OCI-LY3 (cell line): ENCODE measurements around the gene GNB5.

Source experiments
- EZH2phosphoT487 ChIP-seq: fragments of 200-600 bp; shearing (Covaris generic); IDR thresholded peaks from 2 replicates; pipeline ENCODE4 v1.6.1; 2018; ENCODE audit warnings: antibody characterized with exemption, mixed run types, low read depth
- TF ChIP-seq, protein P1 (sequence below): fragments of 200-600, 300-600 bp; sonication (generic); IDR thresholded peaks from 2 replicates; pipeline ENCODE4 v1.5.1; 2014; ENCODE audit warnings: antibody characterized with exemption, low read length, low read depth

DNA sequence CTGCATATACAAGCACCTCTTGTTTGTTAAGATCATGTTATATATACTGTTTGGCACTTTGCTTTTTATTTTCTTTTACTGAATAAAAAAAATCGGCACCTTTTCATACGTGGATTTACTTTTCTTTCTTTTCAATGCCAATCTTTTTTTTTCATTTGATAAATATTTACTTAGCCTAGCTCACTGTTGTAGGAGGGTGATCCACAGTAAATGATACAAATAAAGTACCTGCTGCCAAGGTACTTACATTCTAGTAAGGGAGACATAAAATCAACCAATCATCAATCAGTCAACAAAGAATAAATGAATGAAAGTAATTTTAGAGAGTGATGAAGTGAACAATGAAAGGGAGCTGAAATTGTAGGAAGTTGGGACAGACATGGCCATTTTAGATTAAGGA, 18.3 kb downstream of the GNB5 start:
- TF ChIP-seq, protein P1, sequence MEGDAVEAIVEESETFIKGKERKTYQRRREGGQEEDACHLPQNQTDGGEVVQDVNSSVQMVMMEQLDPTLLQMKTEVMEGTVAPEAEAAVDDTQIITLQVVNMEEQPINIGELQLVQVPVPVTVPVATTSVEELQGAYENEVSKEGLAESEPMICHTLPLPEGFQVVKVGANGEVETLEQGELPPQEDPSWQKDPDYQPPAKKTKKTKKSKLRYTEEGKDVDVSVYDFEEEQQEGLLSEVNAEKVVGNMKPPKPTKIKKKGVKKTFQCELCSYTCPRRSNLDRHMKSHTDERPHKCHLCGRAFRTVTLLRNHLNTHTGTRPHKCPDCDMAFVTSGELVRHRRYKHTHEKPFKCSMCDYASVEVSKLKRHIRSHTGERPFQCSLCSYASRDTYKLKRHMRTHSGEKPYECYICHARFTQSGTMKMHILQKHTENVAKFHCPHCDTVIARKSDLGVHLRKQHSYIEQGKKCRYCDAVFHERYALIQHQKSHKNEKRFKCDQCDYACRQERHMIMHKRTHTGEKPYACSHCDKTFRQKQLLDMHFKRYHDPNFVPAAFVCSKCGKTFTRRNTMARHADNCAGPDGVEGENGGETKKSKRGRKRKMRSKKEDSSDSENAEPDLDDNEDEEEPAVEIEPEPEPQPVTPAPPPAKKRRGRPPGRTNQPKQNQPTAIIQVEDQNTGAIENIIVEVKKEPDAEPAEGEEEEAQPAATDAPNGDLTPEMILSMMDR = no peak
- TF ChIP-seq EZH2phosphoT487 = no peak
